Measurements from ENCODE around the gene KCNK1. TPM values are rescaled to one million over a fixed set of nuclear protein-coding genes. Genes with fewer than 3 reads are reported as not detected.

KCNK1 gene
- total RNA-seq, 1 donor from 2014 or later: not detected

- Mint-ChIP-seq H3K4me3 (ENCODE audit: unreplicated experiment) (no peak overlapping the region), H3K27ac (ENCODE audit: unreplicated experiment) (no peak overlapping the region), H3K4me1 (ENCODE audit: unreplicated experiment) (no peaks in the 10 kb centered on the region), H3K9me3 (ENCODE audit: unreplicated experiment) (no peaks in the 10 kb centered on the region), H3K36me3 (ENCODE audit: unreplicated experiment) (no peaks in the 10 kb centered on the region), H3K27me3 (ENCODE audit: unreplicated experiment) (peaks cover 15% of the 10 kb centered on the region)
- TF ChIP-seq CTCF (IDR thresholded peaks at IDR 0.05): no peak
- DNase-seq (ENCODE audit: extremely low spot score, unreplicated experiment): no peak
Observed at GRCh38 chr1:233620065-233620464, 6.2 kb downstream of the KCNK1 start.

- TF ChIP-seq CTCF (IDR thresholded peaks at IDR 0.05): no peak
- no peak overlapping the region for H3K4me3 Mint-ChIP-seq (ENCODE audit: unreplicated experiment)
- no peaks in the 10 kb centered on the region for H3K36me3 Mint-ChIP-seq (ENCODE audit: unreplicated experiment)
- H3K27me3 Mint-ChIP-seq (ENCODE audit: unreplicated experiment): peaks cover under 1% of the 10 kb centered on the region
- DNase-seq (ENCODE audit: extremely low spot score, unreplicated experiment): no peak
- no peaks in the 10 kb centered on the region for H3K4me1 Mint-ChIP-seq (ENCODE audit: unreplicated experiment)
- H3K9me3 Mint-ChIP-seq (ENCODE audit: unreplicated experiment): no peaks in the 10 kb centered on the region
- H3K27ac Mint-ChIP-seq (ENCODE audit: unreplicated experiment): no peak overlapping the region
Observed at GRCh38 chr1:233621923-233622322, 8.0 kb downstream of the KCNK1 start.

- H3K9me3 Mint-ChIP-seq (ENCODE audit: unreplicated experiment): peaks cover 4% of the 10 kb centered on the region
- no peaks in the 10 kb centered on the region for H3K27me3 Mint-ChIP-seq (ENCODE audit: unreplicated experiment)
- H3K27ac Mint-ChIP-seq (ENCODE audit: unreplicated experiment): no peak overlapping the region
- H3K4me1 Mint-ChIP-seq (ENCODE audit: unreplicated experiment): no peaks in the 10 kb centered on the region
- no peak for DNase-seq (ENCODE audit: extremely low spot score, unreplicated experiment)
- no peak for TF ChIP-seq CTCF (IDR thresholded peaks at IDR 0.05)
- no peak overlapping the region for H3K4me3 Mint-ChIP-seq (ENCODE audit: unreplicated experiment)
- H3K36me3 Mint-ChIP-seq (ENCODE audit: unreplicated experiment): no peaks in the 10 kb centered on the region
Observed at GRCh38 chr1:233624289-233624688, 10.4 kb downstream of the KCNK1 start.

- no peak overlapping the region for H3K4me3 Mint-ChIP-seq (ENCODE audit: unreplicated experiment)
- no peaks in the 10 kb centered on the region for H3K27me3 Mint-ChIP-seq (ENCODE audit: unreplicated experiment)
- H3K9me3 Mint-ChIP-seq (ENCODE audit: unreplicated experiment): peaks cover 8% of the 10 kb centered on the region
- DNase-seq (ENCODE audit: extremely low spot score, unreplicated experiment): no peak
- TF ChIP-seq CTCF (IDR thresholded peaks at IDR 0.05): no peak
- no peaks in the 10 kb centered on the region for H3K36me3 Mint-ChIP-seq (ENCODE audit: unreplicated experiment)
- H3K4me1 Mint-ChIP-seq (ENCODE audit: unreplicated experiment): no peaks in the 10 kb centered on the region
- no peak overlapping the region for H3K27ac Mint-ChIP-seq (ENCODE audit: unreplicated experiment)
Observed at GRCh38 chr1:233625087-233625486, 11.2 kb downstream of the KCNK1 start.

- Mint-ChIP-seq H3K36me3 (ENCODE audit: unreplicated experiment) (no peaks in the 10 kb centered on the region), H3K9me3 (ENCODE audit: unreplicated experiment) (peaks cover 8% of the 10 kb centered on the region), H3K27ac (ENCODE audit: unreplicated experiment) (no peak overlapping the region), H3K27me3 (ENCODE audit: unreplicated experiment) (no peaks in the 10 kb centered on the region), H3K4me1 (ENCODE audit: unreplicated experiment) (no peaks in the 10 kb centered on the region), H3K4me3 (ENCODE audit: unreplicated experiment) (no peak overlapping the region)
- DNase-seq (ENCODE audit: extremely low spot score, unreplicated experiment): no peak
- no peak for TF ChIP-seq CTCF (IDR thresholded peaks at IDR 0.05)
Observed at GRCh38 chr1:233625510-233625981, 11.6 kb downstream of the KCNK1 start.
